Globus pallidus (tissue), 1 donor: ENCODE results near the gene TLCD4.
"Not testable (repeated sequence)": the region's sequence is repeated elsewhere in the genome, so short reads cannot be mapped to it uniquely, and the experiment has no call there.

ENCODE experiments used
- DNase-seq: peaks from one replicate; pipeline ENCODE4 v3.0.0-alpha.2; 2015; ENCODE audit warnings: low spot score

The TLCD4 gene

GRCh38 chr1:95154096-95154495 lies 36.9 kb downstream of the TLCD4 start:
- DNase-seq, result no peak

- not testable (repeated sequence) for DNase-seq
Measured at GRCh38 chr1:95165569-95165968, 48.4 kb downstream of the TLCD4 start.
